ENCODE results near the gene SMOC1.
"Not testable (repeated sequence)": the region's sequence is repeated elsewhere in the genome, so short reads cannot be mapped to it uniquely, and the experiment has no call there.

Gene SMOC1

DNA sequence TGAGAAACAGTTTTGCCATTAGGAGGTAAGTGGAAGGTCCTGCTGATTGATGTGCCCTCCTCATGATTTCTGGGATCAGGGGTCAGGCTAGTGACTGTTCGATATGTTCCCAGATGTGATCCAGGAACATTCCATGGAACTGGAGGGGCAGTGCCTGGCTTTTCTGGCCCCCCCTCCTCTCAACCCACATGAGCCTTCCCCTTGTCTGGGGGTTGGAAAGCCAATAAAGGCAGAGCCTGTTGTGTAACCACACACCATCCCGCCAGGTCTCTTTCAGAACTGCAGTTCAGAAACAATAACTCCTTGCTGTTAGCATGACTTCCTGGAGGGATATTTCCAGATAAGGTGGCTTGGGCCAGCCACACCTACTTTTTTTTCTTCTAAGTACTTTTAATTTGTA is 17.8 kb downstream of the SMOC1 start:
- no peak for DNase-seq (ENCODE audit: low read depth in 2 of 2)

DNA sequence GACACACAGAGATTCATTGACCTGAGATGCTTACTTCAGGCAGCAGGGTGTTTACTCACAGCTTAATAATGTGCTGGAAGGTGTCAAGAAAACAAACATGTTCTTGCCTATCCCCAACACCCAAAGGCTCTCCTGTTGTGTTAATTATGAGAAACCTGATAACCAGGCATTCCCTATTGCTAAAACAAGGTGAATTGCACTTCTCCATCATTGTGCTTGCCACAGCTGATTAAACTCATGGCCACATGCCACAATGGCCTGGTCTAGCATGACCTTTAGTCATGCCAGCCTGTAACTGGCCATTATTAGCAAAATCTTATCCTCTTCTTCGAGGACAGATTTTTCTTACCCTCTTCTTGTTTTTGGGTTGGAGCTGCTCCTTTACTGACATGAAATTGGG is 21.4 kb downstream of the SMOC1 start:
- no peak for DNase-seq (ENCODE audit: low read depth in 2 of 2)

DNA sequence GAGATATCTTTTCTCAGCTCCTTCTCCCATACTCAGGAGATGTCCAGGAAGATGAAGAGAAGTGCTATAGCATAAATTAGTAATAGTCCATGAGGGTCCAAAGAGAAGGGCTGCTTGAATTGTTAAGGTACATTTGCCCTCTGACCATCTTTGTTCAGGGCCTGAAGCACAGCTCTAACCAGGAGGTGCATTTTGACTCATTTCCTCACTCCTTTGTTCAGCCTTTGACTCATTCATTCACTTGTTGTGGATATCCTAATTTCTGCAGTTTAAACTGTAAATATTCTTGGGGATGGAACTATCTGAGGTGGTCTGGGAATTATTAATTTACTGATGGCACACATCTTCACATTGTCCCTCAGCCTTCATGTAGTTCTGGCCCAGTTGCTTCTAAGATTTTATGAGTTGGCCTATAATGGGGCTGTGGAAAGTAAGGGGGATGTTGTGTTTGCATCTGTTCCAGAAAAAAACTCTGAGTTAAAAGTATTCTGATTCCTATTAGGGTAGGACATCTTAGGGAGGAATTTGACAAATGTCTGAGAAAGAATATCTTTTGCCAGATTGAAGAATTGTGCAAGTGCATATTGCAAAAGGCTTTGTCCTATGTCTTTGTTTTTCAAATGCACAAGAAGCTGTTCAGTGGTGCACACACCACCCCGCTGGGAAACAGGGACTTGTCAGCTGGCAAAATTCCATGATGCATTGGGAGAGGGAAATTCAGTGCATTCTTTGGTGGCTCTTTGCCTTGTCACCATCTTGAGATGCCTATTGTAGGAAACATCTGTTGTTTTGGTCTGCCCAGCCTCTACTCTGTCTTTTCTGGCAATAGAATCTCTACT is 22.1 kb downstream of the SMOC1 start:
- DNase-seq (ENCODE audit: low read depth in 2 of 2): no peak

DNA sequence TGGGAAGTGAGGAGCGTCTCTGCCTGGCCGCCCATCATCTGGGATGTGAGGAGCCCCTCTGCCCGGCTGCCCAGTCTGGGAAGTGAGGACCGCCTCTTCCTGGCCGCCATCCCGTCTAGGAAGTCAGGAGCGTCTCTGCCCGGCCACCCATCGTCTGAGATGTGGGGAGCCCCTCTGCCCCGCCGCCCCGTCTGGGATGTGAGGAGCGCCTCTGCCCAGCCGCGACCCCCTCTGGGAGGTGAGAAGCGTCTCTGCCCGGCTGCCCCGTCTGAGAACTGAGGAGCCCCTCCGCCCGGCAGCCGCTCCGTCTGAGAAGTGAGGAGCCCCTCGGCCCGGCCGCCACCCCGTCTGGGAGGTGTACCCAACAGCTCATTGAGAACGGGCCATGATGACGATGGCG is 23.8 kb downstream of the SMOC1 start:
- not testable (repeated sequence) for DNase-seq (ENCODE audit: low read depth in 2 of 2)

DNA sequence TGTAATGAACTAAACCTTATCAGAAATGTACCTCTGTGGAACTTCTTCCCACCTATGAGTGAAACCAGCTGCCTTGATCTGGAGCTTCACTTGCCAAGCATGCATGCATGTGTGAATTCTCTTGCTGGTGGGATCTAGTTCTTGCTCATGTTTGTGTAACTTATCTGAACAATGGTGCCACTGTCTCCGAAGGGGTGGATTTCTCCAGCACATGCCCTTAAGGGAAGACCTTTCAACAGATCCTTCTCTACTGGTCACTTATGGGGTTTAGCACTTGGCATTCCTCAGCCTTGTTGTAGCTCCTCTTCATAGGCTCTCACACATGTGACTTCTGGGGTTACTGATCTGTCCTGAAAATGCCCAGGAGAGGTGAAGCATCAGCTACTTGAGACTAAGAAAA is 25.0 kb downstream of the SMOC1 start:
- DNase-seq (ENCODE audit: low read depth in 2 of 2): no peak

DNA sequence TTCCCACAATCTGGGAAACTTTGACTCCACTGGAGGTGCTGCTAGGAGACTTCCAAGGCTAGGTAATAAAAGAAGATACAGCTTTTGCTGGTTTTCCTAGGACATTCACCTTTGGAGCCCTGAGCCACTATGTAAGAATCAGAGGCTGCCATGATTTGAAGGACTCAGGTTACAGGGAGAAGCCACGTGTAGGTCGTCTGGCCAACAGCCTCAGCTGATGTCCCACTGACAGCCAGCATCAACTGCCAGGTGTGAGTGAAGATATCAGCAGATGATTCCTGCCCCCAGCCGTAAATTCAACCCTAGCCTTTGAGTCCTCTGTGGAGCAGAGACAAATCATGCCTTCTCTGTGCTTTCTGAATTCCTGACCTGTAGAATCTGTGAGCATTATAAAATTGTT is 27.0 kb downstream of the SMOC1 start:
- no peak for DNase-seq (ENCODE audit: low read depth in 2 of 2)

DNA sequence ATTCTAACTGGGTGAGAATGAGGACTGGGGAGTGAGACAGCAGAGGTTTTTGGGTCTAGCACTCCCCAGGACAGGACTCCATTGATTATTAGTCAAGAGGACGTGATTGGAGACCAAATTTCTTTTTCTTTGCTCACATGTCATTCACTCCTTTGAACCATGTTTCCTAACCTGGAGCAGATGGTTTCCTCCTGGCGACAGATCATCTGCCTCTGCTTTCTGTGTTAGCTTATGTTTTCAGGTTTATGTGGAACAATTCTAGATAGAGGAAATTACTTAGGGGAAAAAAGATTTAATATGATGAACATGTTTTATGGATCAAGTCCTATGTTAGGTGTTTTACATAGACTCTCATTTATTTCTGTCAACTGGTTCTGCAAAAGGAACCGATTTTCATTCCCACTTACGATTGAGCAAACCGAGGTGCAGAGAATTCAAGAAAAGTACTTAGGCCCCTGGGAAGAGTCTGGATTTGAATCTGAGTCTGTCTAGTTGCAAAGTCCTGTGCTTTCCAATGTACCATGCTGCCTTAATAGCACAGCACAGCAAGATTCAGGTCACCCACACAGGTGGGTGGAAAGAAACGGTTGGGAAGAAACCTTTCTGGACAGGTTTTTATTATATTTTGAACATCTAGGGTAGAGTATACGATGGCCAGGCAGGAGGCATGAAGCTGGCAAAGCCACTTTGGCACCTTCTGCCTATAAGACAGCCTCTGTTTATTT is 30.8 kb downstream of the SMOC1 start:
- no peak for DNase-seq (ENCODE audit: low read depth in 2 of 2)

DNA sequence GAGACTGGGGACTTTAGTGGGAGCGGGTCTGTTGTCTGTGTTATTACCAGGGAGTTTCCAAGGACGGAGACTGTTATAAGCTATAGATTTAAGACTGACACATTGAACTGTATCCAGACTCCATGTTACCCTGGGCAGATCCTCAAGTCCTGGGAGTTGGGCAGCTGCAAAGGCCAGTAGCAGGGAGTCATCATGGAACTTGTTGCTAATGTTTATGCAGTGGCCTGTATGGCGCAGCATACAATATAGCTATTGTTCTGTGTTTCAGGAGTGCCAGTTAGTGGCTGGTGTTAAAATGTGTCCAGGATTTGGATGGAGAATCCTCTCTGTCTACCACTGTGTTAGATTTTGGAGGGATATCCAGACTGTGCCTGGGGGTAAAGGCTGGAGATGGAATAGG is 31.7 kb downstream of the SMOC1 start:
- DNase-seq (ENCODE audit: low read depth in 2 of 2): no peak

DNA sequence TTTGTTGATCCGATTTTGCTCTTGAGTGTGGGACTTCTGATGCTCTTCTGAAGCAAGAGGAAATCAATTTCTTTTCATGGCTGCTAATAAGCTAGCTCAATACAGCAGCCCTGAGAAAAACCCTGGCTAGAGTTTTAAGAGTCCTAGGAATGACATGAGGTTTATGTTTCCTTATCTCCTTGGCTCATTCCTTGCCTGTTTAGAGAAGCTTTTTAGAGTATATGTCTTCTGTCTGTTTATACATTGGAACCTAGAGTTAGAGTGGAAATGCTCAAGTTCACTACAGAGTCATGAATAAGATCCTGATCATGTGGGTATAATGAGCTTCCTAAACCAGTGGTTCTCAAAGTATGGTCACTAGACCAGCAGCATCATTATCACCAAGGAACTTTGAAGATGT is 34.5 kb downstream of the SMOC1 start:
- no peak for DNase-seq (ENCODE audit: low read depth in 2 of 2)

DNA sequence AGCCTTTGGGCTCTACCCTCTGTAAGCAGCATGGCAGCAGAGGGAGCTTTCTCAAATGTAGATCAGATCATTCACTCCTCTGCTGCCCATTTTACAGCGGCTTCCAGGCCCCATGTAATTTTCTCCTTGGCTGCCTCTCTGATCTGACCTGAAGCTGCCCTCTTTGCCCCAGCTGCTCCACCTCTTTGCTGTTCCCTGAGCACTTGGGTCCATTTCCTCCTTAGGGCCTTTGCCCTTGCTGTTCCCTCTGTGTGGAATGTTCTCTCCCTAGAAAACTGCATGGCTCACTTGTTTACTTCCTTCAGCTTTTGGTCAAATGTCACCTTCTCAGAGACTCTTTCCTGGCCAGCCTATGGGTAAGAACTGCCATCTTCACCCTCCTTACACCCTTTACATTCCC is 37.2 kb downstream of the SMOC1 start:
- no peak for DNase-seq (ENCODE audit: low read depth in 2 of 2)

DNA sequence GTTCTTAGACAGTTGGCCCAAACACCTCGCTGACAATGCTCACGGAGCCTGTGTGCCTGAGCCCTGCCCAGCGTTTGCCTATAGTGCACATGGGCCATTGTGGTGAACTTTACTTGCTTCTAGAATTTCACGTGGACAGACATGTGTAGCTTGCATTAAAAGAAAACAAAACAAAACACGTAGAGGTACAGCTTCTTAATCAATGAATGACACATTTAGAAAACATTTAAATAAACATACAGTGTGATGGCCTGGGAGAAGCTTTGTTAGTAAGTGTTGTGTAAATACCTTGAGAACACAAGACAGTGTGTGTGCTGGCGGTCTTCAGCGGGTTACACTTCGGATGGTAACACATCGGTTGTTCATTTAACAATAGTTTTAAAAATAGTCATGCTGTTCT is 38.1 kb downstream of the SMOC1 start:
- no peak for DNase-seq (ENCODE audit: low read depth in 2 of 2)

DNA sequence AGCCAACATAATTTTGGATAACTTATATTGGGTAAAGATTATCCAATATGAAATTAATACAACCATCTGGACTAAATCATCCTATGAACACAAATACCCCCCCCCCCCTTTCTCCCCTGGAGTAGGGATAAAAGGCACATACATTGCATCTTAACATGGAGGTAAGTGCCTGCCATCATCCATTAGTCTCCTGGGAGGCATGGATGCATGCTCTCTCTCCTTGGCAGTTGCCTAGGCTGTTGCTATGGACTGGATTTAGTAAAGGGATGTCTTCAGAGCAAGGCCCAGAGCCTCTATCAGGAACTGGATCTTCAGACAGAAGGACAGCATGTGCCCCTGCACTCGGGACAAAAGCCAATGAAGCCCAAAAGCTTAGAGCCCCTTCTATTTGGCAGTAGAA is 40.6 kb downstream of the SMOC1 start:
- no peak for DNase-seq (ENCODE audit: low read depth in 2 of 2)

DNA sequence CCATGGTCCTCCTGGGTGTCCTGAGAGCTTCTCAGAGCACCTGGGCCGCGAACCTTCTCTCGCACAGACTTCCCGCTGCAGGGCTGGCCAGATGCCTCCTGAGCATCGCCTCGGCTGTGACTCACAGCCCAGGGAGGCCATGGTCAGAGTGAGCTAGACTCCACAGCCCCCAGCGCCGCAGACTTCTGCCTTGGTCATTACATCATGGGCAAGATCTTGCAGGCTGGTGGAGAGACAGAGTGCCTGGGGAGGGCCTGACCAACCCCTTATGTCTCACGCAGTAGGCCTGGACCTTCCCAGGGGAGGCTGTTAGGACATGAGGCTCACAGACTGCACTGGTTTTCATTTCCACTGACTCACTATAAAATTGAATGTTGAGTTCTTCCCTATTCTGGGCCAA is 41.8 kb downstream of the SMOC1 start:
- DNase-seq (ENCODE audit: low read depth in 2 of 2): no peak

DNA sequence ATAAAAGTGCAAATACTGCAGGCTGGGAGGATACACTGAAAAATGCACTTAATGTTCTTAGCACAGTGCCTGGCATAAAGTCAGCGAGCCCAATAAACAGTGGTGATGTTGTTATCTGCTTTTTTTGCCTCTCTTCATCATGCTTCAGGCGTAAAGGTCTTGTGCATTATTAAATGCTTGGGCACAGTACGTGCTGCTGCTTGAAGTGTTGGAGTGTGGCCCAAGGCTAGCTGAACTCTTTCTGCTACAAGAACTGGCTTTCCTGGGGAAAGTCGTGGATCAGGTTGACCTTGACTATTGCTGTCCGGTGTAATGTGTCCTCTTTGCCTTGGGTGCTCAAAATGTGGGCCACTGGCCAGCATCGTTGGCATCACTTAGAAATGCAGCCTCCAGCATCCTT is 43.0 kb downstream of the SMOC1 start:
- DNase-seq (ENCODE audit: low read depth in 2 of 2): no peak

DNA sequence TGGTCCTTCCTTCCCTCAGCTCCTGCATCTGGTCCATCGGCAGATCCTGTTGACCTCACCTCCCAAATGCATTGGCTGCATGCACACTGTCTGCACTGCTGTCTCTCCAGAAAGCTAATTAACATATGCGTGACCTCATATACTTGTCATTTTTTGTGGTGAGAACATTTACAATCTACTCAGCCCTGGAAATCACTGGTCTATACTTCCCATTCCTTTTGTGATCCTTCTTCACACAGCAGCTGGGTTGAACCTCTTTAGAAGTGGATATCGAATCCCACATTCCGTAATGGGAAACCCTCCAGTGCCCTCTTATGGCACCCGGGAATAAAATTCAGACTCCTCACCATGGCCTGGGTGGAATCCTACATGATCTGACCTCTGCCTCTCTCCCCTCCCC is 45.0 kb downstream of the SMOC1 start:
- no peak for DNase-seq (ENCODE audit: low read depth in 2 of 2)

DNA sequence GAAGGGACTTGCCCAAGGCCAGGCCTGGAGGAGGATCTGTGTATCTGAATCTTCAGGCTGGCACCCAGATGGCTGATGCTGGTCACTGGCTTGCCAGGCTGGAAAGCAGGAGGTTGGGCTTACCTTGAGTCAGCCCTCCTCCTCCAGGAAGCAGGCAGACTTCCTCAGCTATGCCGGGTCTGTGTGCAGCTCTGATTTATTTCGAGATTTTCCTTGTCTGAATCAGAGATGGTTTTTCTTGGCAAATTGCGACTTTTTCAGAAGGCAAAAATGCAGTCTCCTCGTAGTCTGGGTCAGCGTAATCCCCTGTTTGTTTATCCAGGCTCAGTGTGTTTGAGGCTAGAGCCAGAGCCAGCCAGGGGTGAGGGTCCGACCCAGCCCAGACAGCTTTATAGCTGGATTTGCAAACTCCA is 48.9 kb downstream of the SMOC1 start:
- no peak for DNase-seq (ENCODE audit: low read depth in 2 of 2)

DNA sequence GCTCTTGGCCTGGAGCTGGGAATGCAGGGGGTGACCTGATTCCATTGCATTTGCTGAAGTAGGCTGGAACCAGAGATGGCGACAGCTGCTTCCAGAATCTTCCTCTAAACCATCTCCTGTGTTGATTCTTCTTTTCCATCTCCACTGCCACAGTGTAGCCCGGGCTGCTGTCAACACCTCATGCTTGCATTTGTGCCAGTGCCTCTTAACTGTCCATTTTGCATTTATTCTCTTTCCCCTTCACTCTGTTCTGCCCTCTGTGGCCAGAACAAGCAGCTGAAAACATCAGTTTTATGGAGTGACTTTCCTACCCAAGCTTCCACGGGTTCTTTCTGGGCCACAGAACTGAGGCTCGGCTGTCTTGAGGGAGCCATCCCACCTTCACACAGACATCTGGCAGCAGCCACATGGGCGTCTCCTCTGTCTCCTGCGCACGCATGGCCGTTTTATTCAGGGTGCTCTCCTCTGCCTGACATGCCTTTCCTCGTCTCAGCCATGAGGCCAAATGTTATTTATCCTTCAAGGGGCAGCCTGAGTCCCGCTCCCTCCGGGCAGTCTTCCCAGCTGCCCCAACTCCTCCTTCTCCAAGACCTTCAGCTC is 51.7 kb downstream of the SMOC1 start:
- no peak for DNase-seq (ENCODE audit: low read depth in 2 of 2)

DNA sequence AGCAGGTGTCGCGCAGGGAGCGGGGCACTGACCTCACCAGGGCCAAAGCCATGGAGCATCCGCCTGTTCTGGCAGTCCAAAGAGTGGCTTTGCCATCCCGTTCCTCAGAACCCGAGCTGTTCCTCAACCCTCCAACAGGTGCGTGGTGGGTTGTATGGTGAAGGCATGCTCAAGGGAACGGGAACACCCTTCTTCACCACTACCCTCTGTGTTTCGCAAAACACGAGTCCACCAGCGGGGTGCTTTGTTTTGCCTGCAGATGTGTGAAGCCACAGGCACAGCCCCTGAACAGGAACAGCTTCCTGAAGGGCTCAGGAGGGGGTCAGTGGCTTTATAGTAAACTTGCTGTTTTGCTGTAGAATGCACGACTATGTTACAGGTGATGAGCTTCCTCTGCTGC is 52.7 kb downstream of the SMOC1 start:
- no peak for DNase-seq (ENCODE audit: low read depth in 2 of 2)

DNA sequence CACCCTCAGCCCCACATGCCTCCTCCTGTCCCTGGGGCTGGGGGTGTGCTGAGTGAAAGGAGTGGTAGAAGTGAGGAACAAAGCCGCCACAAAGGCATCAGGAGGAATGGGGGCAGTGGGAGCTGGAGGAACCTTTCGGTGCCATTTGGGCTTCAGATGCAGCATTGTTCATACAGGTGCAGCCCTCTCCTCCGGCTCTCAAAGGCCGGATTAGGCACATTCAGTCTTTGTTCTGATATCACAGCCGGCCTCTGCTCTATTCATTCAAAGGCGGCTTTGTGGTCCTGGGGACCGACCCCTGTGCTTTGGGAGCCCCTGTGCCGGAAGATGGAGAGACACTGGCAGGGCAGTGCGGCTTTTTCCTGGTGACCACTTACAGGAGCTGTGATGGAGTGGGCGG is 53.2 kb downstream of the SMOC1 start:
- DNase-seq (ENCODE audit: low read depth in 2 of 2): no peak

DNA sequence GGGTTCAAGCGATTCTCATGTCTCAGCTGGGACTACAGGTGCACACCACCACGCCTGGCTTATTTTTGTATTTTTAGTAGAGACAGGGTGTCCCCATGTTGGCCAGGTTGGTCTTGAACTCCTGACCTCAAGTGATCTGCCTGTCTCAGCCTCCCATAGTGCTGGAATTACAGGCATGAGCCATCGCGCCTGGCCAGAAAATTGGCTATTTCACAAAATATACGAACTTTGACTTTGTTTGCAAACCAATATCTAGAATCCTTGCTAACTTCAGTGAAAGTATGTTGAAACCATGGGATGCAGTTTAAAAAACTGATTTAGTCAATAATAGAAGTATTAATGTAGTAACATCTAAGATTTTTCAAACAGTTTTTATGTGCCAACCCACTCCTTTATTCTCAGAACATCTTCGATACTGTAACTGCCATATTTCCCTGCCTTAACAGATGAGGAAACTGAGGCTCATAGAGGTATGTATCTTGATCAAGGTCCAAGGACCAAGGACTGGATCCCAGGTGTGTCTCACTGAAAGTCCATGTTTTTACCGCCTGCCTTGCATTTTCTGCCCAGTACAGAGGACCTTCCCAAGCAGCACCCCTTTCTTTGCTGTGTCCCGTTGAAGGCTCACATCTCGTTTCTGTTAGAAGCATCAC is 54.5 kb downstream of the SMOC1 start:
- DNase-seq (ENCODE audit: low read depth in 2 of 2): no peak

DNA sequence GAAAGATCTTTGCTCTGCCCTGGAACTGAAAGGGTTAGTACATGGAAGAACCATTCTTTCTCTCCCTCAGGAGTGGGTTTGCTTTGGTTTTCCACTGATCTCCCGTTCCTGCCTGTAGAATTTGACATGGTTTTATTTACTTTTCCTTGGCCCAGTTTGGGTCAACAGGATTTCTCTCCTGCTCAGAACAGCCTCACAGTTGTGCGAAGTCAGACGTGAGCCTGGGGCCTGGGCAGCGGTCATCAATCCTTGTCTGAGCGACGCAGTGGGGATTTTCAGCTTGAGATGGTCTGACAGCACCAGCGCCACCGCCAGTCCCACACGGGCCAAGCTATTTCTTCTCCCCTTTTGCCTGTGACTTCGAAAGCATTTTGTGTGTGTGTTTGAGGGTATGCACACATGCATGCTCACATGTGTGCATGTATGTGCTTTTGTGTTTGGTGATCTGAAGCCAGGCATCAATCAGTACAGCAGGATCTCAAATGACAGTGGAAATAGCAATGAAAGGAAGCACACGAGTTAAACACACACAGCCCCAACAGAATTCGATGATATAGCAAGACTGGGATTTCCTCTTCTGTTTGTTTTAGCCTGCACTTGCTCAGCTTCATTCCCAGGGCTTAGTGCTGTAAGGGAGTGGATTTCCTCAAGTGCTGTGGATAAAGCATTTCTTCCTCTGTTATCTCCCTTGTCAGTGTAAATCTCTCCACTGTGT is 58.3 kb downstream of the SMOC1 start:
- no peak for DNase-seq (ENCODE audit: low read depth in 2 of 2)

DNA sequence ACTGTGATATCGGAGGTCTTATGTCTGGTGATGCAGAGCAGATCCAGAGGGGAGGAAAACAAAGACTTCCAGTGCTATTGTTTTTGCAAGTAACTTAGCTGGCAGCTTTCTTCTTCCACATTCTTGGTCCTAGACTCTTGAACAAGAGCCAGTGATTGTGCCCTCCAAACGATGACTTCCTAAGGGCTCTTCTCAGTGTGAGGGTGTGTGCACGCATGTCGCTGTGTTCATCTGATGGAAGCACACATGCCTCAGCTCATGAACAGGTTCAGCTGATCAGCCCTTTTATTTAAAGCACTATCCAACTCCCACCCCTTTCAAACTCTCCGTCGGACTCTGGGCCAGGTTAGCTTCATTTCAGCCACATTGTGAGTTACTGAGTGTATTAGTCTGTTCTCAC is 59.5 kb downstream of the SMOC1 start:
- no peak for DNase-seq (ENCODE audit: low read depth in 2 of 2)

Measured in stimulated activated CD8-positive, alpha-beta memory T cell treated with anti-CD3 and anti-CD28 coated beads, Interleukin-15, amount 100 ng/mL, for 48 hours (primary cell).